Endometrium (tissue), 2 donors: ENCODE measurements around the gene EPHA1.
"Not testable (repeated sequence)": the region's sequence is repeated elsewhere in the genome, so short reads cannot be mapped to it uniquely, and the experiment has no call there.

ENCODE experiments used
- FAIRE-seq: peaks from 2 replicates; lab custom pipeline; 2012; peaks lifted over from hg19 to GRCh38; lab: Jason Lieb, UNC
- donor health status: control.
- donor health status: control.

The EPHA1 gene

GRCh38 chr7:143402233-143402632, 6.4 kb downstream of the EPHA1 start:
- not testable (repeated sequence) for FAIRE-seq

GRCh38 chr7:143401265-143401664, 7.4 kb downstream of the EPHA1 start:
- FAIRE-seq = no peak

DNA sequence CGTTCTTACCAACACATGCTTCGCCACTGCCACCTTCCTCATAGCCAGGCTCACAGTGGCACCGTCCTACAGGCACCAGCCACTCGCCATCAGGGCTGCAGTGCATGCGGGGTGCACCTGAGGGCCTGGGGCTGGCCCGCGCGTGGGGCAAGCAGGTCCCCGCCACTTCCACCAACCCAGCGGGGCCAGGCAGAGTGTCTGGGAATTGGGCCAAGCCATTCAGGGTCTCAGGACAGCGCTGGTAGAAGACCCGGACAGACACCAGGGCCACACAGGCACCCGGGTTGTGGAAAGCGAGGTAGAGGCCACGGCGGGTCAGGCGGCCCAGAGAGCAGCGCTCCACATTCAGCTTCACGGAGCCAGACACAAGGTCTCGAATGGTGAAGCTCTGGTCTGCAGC, 9.0 kb downstream of the EPHA1 start:
- FAIRE-seq = no peak

DNA sequence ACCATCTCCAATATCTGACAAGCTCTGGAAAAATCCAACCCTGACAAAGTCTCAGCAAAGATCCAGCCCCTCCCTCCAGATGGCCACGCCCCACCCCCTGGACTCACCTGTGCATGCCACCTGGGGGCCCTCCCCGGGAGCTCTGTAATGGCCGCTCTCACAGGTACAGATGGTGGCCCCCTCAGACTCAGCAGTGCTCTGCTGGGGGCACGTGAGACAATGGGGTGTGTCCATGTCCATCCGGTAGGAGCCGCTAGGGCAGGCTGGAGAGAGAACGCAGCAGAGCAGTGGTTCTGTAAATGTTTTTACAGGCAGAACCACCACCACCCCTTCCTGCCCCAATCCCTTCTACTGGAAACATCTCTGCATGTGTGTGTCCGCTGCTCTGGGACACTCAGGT, 9.5 kb downstream of the EPHA1 start:
- FAIRE-seq = no peak

DNA sequence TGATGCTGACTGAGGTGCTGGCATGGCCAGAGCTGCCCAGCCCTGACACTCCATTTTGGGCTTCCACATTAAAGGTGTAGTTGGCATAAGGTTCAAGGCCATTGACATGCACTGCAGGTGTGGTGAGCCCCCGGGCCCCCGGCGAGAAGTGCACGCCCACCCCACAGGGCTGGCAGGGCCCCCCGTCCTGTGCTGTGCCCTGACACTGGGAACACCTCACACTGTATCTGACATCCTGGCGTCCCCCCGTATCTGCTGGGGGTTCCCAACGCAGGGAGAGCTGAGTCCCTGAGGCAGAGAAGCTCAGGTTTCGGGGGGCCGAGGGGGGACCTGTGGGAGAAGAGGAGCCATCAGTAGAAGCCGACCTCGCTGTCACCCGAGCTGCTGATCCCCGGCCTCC, 10.0 kb downstream of the EPHA1 start:
- no peak for FAIRE-seq

DNA sequence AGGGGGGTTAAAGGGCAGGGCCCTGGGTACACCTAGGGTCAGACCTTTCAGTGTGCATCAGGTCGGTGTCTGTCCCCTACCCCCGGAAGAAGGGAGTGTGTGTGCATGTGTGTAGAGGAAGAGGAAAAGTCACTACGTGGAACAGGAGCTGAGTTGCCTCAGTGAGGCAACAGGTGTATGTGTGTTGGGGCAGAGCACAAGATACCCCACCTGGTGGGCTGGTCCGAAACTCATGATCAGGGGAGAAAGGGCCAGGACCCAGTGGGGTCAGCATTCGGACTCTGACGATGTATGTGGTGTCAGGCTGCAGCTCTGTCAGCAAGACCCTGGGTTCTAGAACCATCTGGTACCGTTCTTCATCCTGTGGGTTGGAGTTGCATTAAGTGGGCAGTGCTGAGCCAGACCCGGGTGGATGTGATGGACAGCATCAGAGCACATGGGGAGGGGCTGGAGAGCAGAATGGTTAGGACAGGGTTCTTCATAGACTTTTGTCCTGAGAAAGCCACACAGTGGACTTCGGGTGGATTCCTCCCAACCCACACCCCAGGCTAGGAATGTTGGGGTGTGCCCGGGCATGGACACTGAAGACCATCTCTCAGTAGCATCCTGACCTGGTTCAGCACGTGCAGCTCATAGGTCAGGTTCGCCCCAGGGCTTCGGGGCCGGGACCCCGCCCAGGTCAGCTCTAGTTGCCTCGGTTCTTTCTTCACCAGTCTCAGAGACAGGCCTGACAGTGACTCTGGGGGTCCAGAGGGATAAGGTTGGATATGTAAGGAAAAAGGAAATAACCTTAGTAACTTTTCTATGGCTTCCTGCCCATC, 10.7 kb downstream of the EPHA1 start:
- no peak for FAIRE-seq

DNA sequence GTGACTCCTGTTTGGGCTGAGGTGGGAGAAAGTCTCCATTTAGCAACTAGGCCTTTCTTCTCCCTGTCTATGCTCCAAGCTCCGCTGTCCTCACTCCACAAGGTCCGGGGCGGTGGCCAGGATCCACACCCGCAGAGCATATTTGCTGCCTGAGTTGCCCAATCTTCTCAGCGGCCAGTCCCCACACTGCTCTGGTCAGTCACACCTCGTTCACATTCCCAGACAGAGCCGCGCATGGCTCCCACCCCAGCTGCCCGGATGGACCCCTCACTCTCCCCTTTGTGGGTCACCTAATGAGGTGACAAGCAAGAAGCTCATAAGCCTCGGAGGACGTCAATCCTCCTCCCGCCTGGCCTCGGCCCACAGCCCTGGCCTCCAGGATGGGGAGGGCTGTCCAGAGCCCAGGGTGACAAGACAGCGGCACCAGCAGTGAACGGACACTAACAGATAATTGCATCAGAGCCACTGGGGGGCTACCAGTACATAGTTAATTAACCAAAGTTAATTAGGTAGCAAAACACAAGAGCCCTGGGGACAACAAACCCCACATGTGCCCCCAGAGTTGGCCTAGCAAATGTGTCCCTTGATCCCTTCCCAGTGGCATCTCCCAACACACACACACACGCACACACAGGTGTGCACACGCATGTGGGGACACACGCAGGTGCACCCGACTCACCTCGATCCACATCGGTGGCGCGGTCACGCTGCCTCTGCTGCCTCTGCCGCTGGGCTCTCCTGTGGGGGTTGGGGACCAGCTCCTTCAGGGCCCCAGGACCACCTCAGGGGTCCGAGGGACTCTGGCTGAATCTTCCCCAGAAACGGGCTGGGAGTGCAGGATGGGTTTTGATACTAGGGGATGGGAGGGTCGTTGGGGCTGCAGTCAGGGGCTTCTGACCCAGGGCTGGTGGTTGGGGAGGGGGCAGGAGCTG, 11.8 kb downstream of the EPHA1 start:
- FAIRE-seq = no peak

DNA sequence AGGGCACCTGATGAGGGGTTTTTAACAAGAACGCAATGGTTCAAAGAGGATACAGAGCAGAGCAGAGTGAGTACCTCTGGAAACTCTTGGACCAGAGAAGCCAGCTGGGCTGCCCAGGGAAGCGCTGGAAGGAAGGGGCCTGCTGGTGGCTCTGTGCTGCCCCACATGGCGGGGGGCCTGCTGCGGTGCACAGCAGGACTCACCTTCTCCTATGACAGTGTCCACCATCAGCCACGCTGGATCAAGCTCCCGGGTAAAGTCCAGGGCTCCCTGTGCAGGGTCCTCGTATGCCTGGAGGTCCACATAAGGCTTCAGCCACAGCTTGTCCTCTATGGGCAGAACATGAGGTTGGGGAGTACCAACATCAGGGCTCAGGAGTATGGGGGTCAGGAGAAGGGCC, 12.5 kb downstream of the EPHA1 start:
- no peak for FAIRE-seq

DNA sequence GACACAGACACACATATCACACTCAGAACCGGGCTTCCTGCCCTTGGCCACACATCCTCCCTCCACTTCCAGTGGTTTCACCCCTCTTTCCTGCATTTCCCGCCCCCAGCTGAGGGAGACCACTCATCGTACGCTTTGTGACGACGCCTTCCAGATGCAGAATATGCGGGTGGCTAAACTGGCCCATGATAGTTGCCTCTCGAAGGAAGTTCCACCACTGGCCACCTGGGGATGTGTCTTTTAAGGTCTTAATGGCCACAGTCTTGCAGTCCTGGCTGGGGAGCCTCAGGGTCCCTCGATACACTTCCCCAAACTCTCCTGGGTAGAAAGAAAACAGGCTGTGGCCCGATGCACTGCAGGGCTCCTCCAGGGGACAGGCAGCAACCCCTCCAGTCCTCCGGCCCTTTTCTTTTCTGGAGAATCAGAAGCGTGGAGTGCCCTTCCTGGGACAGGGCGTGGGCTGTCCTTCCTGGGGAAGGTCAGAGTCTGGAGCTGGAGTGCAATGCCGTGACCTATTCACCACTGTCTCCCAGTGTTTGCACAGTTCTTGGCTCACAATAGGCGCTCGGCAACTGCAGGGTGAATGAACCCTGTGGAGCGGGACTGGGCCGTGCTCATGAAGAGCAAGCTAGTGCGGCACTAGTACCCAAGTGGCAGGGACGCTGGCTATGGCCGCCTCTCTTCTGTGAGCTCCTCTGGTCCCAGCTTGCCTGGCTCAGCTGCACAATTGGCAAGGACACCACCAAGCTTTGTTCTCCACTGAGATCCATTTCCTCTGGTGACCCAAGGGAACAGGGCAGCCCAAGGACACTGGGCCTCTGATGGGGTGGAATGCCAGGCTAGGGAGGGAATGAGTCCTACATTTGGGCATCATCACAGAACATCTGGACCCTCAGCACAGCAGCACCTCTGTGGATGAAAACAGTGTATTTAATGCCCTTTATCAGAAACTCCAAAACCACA, 13.2 kb downstream of the EPHA1 start:
- no peak for FAIRE-seq

DNA sequence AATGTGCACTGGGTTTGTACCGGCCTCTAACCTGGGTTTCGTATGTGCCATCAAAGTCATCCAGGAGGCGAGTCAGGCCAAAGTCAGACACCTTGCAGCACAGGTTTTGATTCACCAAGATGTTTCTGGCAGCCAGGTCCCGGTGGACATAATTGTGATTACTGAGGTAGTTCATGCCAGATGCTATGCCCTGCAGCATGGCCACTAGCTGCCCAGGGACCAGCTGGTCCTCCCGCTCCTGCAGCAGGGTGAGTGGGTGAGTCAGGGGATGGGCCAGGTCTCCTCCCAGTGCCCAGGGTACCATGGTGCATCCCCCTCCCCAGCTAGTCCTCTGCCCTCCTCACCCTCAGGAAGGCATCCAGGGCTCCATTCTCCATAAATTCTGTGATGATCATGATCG, 13.9 kb downstream of the EPHA1 start:
- FAIRE-seq = no peak

DNA sequence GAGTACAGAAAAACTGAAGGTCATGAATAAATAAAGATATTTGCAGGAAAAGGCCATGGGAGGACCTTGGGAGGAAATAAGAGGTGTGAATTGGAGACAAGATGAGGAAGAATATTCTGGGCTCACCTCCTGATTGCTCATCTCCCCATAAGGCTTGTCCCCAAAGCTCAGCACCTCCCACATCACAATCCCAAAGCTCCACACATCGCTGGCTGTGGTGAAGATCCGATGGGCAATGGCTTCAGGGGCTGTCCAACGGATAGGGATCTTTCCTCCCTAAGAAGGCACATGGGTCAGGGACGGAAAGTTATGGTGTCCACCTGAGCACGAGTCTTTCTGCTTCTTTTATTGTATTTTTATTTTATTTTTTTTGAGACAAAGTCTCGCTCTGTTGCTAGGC, 14.6 kb downstream of the EPHA1 start:
- FAIRE-seq = no peak

DNA sequence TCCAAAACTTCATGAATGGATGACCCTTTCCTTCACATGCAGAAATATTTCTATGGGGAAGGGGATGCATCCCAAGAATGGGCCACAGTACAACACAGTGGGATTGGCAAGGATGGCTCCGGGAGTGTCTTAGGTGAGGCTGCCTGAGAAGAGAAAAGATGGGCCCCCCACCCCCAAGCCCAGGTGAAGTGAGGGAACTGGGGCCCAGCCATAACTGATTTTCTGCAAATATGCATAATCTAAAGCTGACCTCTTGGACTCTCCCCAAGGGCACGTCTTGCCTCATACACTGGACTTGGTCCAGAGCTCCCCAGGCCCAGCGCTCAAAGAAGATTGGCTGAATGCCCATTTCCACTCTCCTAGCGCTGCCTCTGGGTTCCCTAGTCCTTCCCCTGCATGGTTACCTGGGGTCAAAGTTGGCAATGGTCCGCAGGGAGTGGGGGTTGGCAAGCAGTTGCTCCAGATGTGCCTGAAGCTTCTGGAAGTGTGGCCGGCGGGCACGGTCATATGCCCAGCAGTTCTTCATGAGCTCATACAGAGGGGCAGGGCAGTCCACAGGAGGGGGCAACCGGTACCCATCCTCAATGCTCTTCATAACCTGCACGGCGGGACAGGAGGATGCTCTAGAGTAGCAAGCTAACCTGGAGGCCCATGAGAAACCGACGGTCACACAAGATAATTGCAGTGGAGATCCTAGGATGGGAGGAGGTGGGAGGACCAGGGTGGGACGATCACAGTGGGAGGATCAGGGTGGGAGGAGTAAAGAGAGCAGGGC, 15.2 kb downstream of the EPHA1 start:
- FAIRE-seq = no peak

- FAIRE-seq = no peak
Measured at GRCh38 chr7:143392875-143393266, 15.8 kb downstream of the EPHA1 start.

DNA sequence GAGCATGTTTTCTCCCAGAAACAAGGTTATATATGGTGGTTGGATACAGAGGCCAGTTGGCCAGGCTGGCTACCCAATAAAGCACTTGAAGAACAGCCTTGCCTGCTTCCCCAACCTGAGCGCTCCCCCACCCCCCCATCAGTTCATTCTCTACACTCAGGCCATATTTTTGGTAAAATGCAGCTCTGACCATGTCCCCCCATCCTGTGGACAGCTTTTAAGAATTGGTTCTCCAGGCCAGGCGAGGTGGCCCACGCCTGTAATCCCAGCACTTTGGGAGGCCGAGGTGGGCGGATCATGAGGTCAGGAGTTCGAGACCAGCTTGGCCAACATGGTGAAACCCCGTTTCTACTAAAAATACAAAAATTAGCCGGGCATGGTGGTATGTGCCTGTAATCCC, 16.2 kb downstream of the EPHA1 start:
- FAIRE-seq = not testable (repeated sequence)

DNA sequence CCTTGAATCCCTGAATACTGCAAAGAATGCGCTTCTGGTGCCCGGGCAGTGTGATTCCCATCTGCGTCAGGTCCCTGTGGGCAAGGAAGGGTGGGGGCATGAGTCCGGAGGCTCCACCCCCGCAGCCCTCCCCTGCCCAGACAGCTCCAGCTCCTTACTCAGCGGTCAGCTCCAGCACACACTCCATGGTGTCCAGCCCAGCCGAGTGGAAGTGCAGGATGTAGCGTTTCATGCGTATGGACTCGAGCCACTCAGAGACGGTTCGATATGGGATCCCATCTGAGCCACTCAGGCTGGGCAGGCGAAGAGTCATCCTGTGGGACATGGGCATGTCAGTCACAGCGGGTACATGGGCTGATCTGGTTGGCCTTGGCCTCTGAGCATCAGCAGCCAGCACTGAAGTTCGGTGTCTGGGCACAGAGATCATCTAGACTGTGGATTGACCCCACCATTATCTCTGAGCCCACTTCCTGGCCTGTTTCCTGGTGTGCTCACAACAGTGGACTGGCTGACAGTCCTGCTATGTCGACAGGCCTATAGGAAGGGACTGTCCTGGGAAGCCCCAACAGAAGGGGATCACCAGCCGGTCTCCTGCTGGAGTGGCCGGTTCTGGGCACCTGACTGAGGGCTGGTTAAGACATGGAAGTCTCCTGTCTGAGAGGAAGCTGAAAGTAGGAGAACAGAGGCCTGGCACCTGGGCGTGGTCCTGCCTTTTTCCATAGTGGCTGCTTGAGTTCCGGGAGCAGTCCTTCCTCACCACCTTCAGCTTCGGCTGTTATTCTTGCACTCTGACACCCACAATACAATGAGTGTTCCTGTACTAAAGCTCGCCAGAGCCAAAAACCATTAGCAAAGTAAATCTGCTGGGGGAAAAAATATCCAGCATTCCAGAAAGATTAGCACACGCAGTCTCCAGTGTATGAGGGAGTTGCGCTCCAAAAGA, 16.9 kb downstream of the EPHA1 start:
- peak; percentile 70 for FAIRE-seq

GRCh38 chr7:143390773-143391317, 17.8 kb downstream of the EPHA1 start:
- no peak for FAIRE-seq

- no peak for FAIRE-seq
Measured at GRCh38 chr7:143390104-143390772, 18.4 kb downstream of the EPHA1 start.

GRCh38 chr7:143389316-143390103, 19.1 kb downstream of the EPHA1 start:
- FAIRE-seq = no peak
